Caco-2 (cell line): Measurements from ENCODE around the gene GRID2IP. TPM values are rescaled to one million over a fixed set of nuclear protein-coding genes. Genes with fewer than 3 reads are reported as not detected.

ENCODE experiments used
- BruUV-seq: library from RNA; stranded (reverse); fragments of 400-500 nt; replicated peaks from 2 replicates; lab custom pipeline; 2021; lab: Mats Ljungman, UMichigan
- CTCF ChIA-PET: fragments of 300-600 bp; sonication (Branson Sonifier 250); formaldehyde crosslinking; loops from one replicate; lab custom pipeline; 2022; ENCODE audit warnings: antibody characterized with exemption; lab: Charles Lee
- POLR2A ChIA-PET: fragments of 300-600 bp; sonication (Branson Sonifier 250); formaldehyde crosslinking; loops from one replicate; lab custom pipeline; 2022; ENCODE audit warnings: antibody characterized with exemption; lab: Charles Lee
- DNase-seq, 2 experiments: peaks; one replicate each; pipeline versions ENCODE4 v3.0.0 to v3.0.0-alpha.2; 2020 to 2022
- H3K27me3 ChIP-seq: replicated peaks from 2 replicates; pipeline ENCODE4 v1.6.0; 2011; ENCODE audit warnings: low read length; ENCODE audit not compliant: control insufficient read depth, insufficient read depth
- H3K36me3 ChIP-seq: 2 replicates; pipeline ENCODE4 v1.5.1; 2011; ENCODE audit warnings: low read length; ENCODE audit not compliant: control insufficient read depth, insufficient read depth
- H3K4me1 ChIP-seq: fragments of 250-450 bp; sonication (Bioruptor Pico); 2 replicates; pipeline ENCODE4 v1.5.1; 2020; ENCODE audit warnings: mild to moderate bottlenecking
- H3K4me3 ChIP-seq: 2 replicates; pipeline ENCODE4 v1.5.1; 2011; ENCODE audit warnings: low read depth, mild to moderate bottlenecking, control low read depth, low read length
- H3K9me3 ChIP-seq: fragments of 250-450 bp; sonication (Bioruptor Pico); 2 replicates; pipeline ENCODE4 v1.5.1; 2020; ENCODE audit warnings: mild to moderate bottlenecking, moderate library complexity
- H3K27ac Mint-ChIP-seq: one replicate; pipeline ENCODE4 v1.8.0; 2022; ENCODE audit warnings: mixed read lengths; ENCODE audit not compliant: unreplicated experiment
- H3K27me3 Mint-ChIP-seq: one replicate; pipeline ENCODE4 v1.8.0; 2022; ENCODE audit warnings: mixed read lengths; ENCODE audit not compliant: insufficient read depth, unreplicated experiment
- H3K36me3 Mint-ChIP-seq: one replicate; pipeline ENCODE4 v1.8.0; 2022; ENCODE audit warnings: mild to moderate bottlenecking, mixed read lengths; ENCODE audit not compliant: insufficient read depth, unreplicated experiment
- H3K4me1 Mint-ChIP-seq: one replicate; pipeline ENCODE4 v1.8.0; 2022; ENCODE audit warnings: low read depth, mixed read lengths; ENCODE audit not compliant: unreplicated experiment
- H3K4me3 Mint-ChIP-seq: one replicate; pipeline ENCODE4 v1.8.0; 2022; ENCODE audit warnings: mild to moderate bottlenecking, moderate library complexity, mixed read lengths; ENCODE audit not compliant: unreplicated experiment
- H3K9me3 Mint-ChIP-seq: one replicate; pipeline ENCODE4 v1.8.0; 2022; ENCODE audit warnings: mixed read lengths; ENCODE audit not compliant: unreplicated experiment
- CTCF ChIP-seq, 2 experiments: fragments of 200-600 bp in 1 of 2; IDR thresholded peaks; 1 replicate in 1 of 2; 2 replicates in 1 of 2; pipeline versions ENCODE4 v1.5.1 to v1.8.0; 2011 to 2022; ENCODE audit warnings: antibody characterized with exemption in 1 of 2, control low read depth in 1 of 2, inconsistent platforms in 1 of 2, low read depth in 1 of 2, low read length in 1 of 2, mild to moderate bottlenecking in 1 of 2, moderate library complexity in 1 of 2; ENCODE audit not compliant: insufficient read depth in 1 of 2, severe bottlenecking in 1 of 2, unreplicated experiment in 1 of 2
- intact Hi-C: fragments of 100-400 bp; cut with micrococcal nuclease; formaldehyde crosslinking; loops from one replicate; pipeline ENCODE4 v1.10.0; 2022; ENCODE audit not compliant: unreplicated experiment
- total RNA-seq: library from RNA; stranded (reverse); gene quantifications from 2 replicates; pipeline ENCODE4 v1.2.3, GENCODE V29; 2022

The GRID2IP gene
- total RNA-seq, 1 experiment from 2014 or later: 0.95 TPM

- no peak overlapping the region for H3K27ac Mint-ChIP-seq
- H3K4me3 Mint-ChIP-seq: no peak overlapping the region
These were observed 54.2 kb downstream of the GRID2IP start for GRCh38 chr7:6496842-6497636.

GRCh38 chr7:6495597-6496262 lies 55.5 kb downstream of the GRID2IP start:
- Histone ChIP-seq H3K4me1 (no peaks in the 10 kb centered on the region), H3K36me3 (no peaks in the 10 kb centered on the region), H3K4me3 (no peak overlapping the region), H3K27me3 (no peaks in the 10 kb centered on the region), H3K9me3 (no peaks in the 10 kb centered on the region)
- Mint-ChIP-seq H3K36me3 (no peaks in the 10 kb centered on the region), H3K27me3 (no peaks in the 10 kb centered on the region), H3K27ac (no peak overlapping the region), H3K4me1 (no peaks in the 10 kb centered on the region), H3K9me3 (no peaks in the 10 kb centered on the region), H3K4me3 (no peak overlapping the region)
- no peak for DNase-seq
- CTCF ChIA-PET: no interaction called here
- intact Hi-C loops: no loop called here
- POLR2A ChIA-PET: no interaction called here
- TF ChIP-seq CTCF (IDR thresholded peaks at IDR 0.05; ENCODE audit: insufficient read depth in 1 of 2, low read depth in 1 of 2, low read length in 1 of 2, severe bottlenecking in 1 of 2, unreplicated experiment in 1 of 2): no peak
- no TSS peak for BruUV-seq

More at GRCh38 chr7:6496842-6497636, 54.2 kb downstream of the GRID2IP start:
- CTCF ChIA-PET: no interaction called here
- Mint-ChIP-seq H3K4me1 (no peaks in the 10 kb centered on the region), H3K36me3 (no peaks in the 10 kb centered on the region), H3K27me3 (no peaks in the 10 kb centered on the region), H3K9me3 (no peaks in the 10 kb centered on the region)
- no peak for TF ChIP-seq CTCF (IDR thresholded peaks at IDR 0.05; ENCODE audit: insufficient read depth in 1 of 2, low read depth in 1 of 2, low read length in 1 of 2, severe bottlenecking in 1 of 2, unreplicated experiment in 1 of 2)
- POLR2A ChIA-PET: no interaction called here
- H3K9me3 ChIP-seq: no peaks in the 10 kb centered on the region
- intact Hi-C loops: no loop called here
- H3K4me1 ChIP-seq: no peaks in the 10 kb centered on the region
- H3K4me3 ChIP-seq: no peak overlapping the region
- no peaks in the 10 kb centered on the region for H3K27me3 ChIP-seq
- no peak for DNase-seq
- H3K36me3 ChIP-seq: no peaks in the 10 kb centered on the region; the same call in 1 of the 2 replicates
- BruUV-seq: no TSS peak

- Histone ChIP-seq H3K27me3 (no peaks in the 10 kb centered on the region), H3K4me1 (no peaks in the 10 kb centered on the region), H3K36me3 (no peaks in the 10 kb centered on the region), H3K9me3 (no peaks in the 10 kb centered on the region), H3K4me3 (no peak overlapping the region)
- H3K4me1 Mint-ChIP-seq: no peaks in the 10 kb centered on the region
- BruUV-seq: no TSS peak
- intact Hi-C loops: no loop called here
- H3K4me3 Mint-ChIP-seq: no peak overlapping the region
- TF ChIP-seq CTCF (IDR thresholded peaks at IDR 0.05; ENCODE audit: insufficient read depth in 1 of 2, low read depth in 1 of 2, low read length in 1 of 2, severe bottlenecking in 1 of 2, unreplicated experiment in 1 of 2): no peak
- H3K9me3 Mint-ChIP-seq: no peaks in the 10 kb centered on the region
- no peaks in the 10 kb centered on the region for H3K27me3 Mint-ChIP-seq
- H3K27ac Mint-ChIP-seq: no peak overlapping the region
- DNase-seq: no peak
- ChIA-PET POLR2A (no interaction called here), CTCF (no interaction called here)
- no peaks in the 10 kb centered on the region for H3K36me3 Mint-ChIP-seq
These were observed 56.9 kb downstream of the GRID2IP start for GRCh38 chr7:6494365-6494764.
